Stimulated activated CD8-positive, alpha-beta memory T cell treated with anti-CD3 and anti-CD28 coated beads, Interleukin-4, amount 100 ng/mL, for 48 hours (primary cell): Measurements from ENCODE around the gene SAT2.
A peak's percentile ranks its signal among the peaks of the same experiment; 100 is the strongest.
"Not testable (repeated sequence)": the region's sequence is repeated elsewhere in the genome, so short reads cannot be mapped to it uniquely, and the experiment has no call there.

ENCODE experiments used
- DNase-seq: peaks from one replicate; pipeline ENCODE4 v3.0.0-alpha.2; 2020

SAT2 gene

DNA sequence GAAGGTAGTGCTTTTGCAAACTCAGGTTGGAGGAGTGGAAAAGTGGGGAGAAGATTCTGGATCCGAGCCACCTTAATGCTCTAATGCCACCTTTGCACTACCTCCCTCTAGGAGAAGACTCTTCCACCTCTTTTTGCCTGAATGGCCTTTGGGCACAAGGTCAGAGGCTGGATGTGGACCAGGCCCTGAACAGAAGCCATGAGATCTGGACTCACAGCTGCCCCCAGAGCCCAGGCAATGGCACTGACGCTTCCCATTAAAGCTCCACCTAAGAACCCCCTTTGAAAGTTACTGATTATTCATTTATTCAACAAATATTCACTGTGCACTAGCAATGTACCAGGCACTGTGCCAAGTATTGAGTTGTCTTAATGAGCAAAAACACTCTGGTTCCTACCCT lies 5.5 kb upstream of the SAT2 start:
- DNase-seq = no peak

DNA sequence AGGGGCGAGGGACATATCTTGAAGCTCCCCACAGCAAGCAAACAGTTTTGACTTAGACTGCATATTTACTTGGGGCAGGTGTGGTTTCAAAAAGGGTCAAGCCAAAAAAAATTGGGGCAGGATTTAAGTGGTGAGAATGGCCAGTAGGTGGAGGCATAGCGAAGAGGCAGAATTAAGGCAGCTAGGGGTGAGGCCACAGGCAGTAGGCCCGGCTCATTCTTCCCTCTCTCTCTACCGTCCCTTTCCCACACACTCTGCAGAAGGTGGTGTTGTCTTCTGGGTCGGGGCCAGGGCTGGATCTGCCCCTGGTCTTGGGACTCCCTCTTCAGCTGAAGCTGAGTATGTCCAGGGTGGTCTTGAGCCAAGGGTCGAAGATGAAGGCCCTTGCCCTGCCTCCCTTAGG lies 4.9 kb upstream of the SAT2 start:
- no peak for DNase-seq

DNA sequence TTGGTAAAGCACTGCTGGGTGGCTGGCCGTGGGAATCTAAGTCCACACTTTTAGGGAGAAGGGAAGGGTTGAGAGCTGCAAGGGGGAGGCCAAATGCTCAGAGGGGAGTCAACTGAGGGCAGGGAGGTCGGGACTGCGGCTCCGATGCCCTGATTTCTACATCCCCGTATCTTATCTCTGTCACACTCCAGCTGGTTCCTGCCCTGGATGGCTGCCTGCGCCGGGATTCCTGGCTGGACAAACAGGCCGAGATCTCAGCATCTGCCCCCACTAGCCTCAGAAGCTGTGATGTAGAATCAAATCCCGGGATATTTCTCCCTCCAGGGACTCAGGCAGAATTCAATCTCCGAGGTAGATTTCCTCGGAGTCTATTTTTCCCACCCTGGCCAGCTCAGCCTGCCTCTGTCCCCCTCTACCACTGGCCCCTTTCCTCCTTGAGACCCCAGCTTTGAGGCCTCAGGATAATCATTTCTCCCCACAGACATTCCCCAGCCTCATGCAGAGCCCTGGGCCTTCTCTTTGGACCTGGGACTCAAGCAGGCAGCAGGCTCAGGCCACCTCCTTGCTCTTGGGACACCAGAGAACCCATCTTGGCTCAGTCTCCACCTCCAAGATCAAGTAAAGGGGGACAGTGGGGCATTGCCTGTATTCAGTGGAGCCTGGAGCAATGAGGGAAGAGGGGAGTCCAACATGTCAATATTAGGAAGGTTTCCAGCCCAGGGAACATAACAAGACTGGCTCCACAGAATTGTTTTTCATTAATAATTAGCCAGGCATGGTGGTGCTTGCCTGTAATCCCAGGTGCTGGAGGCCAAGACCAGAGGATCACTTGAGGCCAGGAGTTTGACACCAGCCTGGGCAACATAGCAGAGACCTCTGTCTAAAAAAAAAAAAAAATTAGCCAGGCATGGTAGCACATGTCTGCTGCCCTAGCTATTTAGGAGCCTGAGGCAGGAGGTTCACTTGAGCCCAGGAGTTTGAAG lies 4.1 kb upstream of the SAT2 start:
- no peak for DNase-seq

DNA sequence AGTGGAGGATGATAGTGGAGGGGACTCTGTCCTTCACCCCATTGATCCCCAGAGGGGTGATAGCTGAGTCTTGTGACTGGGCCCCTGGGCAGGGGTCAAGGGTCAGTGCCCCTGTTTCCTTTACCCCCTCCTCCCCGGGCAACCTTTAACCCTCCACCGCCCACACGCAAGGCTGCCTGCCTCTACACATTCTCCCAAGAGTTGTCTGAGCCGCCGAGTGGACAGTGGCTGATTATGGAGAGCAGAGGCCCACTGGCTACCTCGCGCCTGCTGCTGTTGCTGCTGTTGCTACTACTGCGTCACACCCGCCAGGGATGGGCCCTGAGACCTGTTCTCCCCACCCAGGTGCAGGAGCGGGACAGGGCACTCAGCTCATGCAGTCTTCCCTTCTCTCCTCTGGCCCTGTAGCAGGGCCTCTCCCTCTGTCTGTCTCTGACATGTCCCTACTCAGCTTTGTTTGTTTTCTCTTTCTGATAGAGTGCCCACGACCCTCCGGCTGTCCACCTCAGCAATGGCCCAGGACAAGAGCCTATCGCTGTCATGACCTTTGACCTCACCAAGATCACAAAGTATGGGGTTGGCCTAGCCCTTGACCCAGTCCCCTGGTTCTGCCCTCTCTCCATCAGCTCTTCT lies 2.4 kb upstream of the SAT2 start, which contains the start of gene SHBG:
TSS of gene SHBG (plus strand) at position 197 of the 633 bp plus-strand sequence. CDS start at position 235, 38 bp downstream.
- no peak for DNase-seq

DNA sequence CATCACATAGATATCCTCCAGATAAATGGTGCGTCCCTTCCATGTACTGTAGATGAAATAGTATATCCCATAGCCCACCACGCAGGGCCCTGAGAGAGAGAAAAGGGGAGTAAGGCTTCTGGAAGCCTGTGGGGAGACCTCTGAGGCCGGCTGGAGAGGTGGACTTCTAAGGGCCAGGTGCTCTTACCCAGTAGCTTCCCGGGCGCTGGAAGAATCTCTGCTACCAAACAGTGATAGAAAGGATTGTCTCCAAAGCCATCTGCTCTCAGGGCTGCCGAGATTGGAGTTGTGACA lies 718 bp downstream of the SAT2 start:
- DNase-seq = no peak

DNA sequence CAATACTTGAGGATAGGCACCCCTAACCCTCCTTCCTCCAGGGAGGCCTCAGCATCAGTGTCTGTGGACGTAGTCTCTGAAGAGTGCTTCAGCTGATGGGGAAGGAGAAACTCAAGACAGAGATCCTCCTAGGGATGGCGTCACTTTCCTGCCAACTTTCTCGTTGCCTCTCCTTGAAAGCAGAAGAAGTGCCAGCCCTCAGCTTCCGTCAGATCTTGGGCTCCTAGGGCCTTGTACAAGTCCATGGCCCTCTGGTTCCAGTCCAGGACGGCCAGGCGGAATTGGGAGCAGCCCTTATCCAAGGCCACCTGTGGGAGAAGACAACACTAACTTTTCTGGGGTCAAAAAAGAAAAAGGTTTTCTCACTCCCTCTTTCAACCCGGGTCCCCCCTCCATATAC lies 1.3 kb downstream of the SAT2 start:
- DNase-seq = no peak

DNA sequence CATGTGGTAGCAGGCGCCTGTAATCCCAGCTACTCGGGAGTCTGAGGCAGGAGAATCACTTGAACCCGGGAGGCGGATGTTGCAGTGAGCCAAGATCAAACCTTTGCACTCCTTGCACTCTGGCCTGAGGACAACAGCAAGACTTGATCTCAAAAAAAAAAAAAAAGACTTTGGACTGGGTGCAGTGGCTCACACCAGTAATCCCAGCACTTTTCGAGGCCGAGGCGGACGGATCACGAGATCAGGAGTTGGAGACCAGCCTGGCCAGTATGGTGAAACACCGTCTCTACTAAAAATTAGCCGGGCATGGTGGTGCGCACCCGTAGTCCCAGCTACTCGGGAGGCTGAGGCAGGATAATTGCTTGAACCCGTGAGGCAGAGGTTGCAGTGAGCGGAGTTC lies 1.9 kb downstream of the SAT2 start:
- DNase-seq = not testable (repeated sequence)

DNA sequence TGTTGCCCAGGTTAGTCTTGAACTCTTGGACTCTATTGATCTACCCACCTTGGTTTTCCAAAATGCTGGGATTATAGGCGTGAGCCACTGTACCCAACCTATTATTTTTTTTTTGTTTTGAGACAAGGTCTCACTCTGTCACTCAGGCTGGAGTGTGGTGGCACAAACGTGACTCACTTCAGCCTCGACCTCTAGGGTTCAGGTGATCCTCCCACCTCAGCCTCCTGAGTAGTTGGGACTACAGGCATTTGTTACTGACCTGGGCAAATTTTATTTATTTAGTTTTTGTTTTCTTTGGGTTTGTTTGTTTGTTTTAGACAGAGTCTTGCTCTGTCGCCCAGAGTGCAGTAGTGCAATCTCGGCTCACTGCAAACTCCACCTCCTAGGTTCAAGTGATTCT lies 4.0 kb downstream of the SAT2 start:
- DNase-seq = no peak

DNA sequence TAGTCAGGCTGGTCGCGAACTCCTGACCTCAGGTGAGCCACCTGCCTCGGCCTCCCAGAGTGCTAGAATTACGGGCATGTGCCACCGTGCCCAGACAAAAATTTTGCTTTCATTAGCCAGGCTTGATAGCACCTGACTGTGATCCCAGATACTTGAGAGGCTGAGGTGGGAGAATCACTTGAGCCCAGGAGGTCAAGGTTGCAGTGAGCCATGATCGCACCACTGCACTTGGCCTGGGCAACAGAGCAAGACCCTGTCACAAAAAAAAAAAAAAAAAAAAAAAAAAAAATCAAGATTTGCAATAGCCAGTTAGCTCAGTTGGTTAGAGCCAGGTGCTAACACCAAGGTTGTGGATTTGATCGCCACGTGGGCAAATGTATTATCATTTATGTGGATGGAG lies 6.8 kb downstream of the SAT2 start:
- no peak for DNase-seq

DNA sequence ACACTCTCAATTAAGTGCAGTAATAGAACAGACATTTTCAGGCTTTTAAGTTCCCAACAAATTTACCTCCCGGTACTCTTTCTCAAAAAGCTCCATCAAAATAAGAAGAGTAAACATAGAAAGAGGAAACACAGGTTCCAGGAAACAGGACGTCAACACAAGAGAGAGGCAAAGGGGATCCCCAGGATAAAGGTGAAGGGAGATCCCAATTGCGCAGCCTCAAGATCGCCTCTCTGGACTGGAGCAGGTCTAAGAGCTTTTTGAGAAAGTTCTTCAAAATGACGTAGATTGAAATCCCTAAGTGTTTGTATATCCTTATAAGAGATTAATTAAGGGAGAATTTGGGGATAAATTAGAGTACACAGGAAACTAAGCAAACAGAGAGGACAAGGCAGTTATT lies 9.0 kb downstream of the SAT2 start:
- DNase-seq = no peak

DNA sequence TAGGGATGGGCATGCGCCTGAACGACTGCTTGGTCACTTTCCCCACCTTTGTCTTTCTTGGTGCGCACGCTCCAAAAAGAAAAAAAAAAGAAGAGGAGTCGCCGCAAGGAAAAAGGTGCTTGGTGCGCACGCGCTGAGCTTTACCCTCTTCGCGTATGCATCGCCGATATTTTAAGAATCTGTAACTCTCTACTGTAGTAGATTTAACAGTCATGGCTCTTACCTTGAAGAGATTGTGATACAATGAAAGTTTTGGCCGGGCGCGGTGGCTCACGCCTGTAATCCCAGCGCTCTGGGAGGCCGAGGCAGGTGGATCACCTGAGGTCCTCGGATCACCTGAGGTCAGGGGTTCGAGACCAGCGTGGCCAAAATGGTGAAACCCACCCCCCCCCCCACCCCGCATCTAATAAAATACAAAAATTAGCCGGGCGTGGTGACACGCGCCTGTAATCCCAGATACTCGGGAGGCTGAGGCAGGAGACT lies 12.3 kb downstream of the SAT2 start:
- no peak for DNase-seq

DNA sequence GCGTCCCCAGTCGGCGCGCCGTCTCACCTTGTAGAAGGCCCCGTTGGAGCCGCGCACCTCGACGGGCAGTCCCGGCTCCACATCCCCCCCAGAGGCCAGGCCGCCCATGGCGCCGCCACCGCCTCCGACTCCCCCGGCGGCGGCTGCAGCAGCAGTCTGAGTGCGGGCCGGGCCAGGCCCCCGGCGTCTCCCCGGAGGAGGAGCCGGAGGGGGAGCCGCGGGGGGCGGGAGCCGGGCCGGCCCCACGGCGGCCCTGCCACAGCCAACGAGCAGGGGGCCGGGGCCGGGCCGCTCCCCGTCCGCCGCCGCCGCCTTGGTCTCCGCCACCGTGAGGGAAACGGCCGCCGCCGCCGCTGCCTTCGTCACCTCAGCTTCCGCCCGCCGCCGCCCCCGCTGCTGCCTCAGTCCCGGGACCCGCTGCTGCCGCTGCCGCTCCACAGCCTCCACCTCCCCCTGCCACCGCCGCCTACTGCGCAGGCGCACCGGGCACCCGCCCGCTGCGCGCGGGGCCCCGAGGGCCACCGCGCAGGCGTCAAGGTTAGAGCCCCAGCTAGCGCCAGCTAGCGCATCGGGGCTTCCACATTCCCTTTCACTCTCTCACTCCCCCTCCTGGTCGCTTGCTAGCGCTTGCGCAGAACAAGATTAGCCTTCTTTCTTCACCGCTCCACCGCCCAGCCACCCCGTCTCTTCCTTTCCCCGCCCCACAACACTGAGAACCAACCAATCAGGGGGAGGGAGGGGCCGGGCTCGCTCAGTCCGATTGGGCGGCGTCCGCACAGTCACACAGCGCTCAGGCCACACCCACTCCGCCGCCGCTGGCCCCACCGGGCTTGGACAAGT lies 13.0 kb downstream of the SAT2 start, which contains the start of gene FXR2:
TSS of gene FXR2 (minus strand) at position 473 of the 840 bp plus-strand sequence. CDS start at position 108, 365 bp downstream.
- peak; percentile 99 for DNase-seq

DNA sequence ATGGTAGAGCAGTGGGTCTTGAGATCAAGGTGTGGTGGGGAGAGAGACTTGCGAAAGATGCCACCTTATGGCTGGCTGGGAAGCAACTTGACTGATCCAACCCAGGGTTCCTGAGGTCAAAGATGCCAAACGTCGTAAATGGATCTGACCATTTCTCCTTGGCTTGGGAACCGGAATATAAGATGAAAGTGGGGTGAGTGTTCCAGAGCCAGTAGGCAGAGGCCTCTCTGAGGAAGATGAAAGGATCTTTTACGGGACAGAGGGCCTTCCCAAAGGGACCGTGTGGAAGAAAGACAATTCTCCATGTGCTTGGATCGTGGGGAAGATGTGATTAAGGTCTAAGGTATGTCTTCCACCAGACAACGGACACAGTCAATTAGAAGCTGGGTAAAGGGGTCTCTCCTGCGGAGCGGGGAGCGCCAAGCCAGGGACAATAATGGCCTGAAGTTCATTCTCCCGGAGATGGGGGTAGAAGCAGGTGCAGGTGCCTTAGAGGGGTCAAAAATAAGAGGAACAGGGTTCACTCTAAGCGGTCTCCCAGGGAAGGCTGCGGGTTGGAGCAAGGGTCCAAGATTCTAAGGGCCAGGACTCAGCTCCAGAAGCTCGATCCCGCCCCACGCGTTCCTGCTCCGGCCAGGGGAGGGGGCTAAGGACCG lies 13.7 kb downstream of the SAT2 start:
- DNase-seq = no peak

DNA sequence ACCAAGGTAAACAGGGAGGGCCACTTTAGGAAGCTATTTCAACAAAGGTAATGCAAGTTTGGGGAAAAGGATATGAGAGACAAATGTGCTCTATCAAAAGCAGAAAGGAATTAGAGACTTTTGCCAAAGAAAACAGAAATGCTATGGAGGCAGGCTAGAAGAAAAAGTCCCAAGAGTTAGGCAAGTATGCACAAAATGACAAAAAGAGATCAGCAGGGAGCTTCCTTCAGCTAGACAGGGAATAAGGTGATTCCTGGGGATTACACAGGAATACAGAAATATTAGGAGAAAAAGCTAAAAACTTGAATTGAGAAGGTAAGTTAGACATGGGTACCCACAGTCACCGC lies 15.4 kb downstream of the SAT2 start:
- DNase-seq = no peak

DNA sequence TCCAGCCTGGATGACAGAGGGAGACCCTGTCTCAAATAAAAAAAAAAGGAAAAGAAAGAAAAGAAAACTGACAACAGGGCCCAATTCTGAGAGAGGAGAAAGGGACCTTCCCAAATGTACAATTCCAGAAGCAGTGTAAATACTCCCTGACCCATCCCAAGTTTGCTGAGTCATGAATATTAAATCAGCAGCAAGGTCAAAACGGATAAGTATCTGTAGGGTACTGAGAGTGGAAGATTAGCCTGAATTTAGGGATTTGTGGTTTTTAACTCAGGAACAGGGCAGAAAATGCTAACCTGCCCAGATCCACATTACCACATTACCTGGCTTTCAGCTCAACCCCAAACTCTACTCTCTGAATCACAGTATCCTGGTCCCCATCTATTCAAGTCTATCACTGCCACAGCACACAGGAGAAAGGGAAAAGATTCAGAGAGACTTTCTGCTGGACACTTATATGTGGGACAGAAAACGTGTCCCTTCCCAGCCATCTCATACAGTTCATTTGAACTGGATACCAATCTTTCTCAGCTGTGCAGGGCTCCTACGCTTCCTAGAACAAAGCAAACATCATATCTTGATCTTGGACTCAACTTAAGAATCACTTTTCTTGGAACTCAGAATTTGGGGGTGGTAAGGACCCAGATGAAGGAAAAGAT lies 15.9 kb downstream of the SAT2 start:
- no peak for DNase-seq

DNA sequence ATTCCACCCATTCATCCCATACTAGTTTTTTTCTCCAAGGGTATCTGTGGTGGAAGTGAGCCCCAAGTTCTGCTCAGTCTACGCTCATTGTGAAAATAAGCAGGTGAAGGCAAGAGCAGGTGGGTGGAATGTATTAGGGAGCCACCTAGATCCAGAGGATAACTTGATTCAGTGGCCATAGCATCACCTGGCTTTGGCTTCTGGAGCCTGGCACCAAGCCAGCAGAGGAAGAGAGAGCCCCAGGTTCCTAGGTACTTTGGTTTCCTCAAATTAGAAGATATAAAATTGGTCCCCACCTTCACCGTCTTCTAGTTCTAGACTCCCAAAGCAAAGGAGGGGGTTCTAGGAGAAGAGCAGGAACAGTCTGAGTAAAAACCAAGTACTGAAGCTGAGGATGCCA lies 17.0 kb downstream of the SAT2 start:
- DNase-seq = no peak

DNA sequence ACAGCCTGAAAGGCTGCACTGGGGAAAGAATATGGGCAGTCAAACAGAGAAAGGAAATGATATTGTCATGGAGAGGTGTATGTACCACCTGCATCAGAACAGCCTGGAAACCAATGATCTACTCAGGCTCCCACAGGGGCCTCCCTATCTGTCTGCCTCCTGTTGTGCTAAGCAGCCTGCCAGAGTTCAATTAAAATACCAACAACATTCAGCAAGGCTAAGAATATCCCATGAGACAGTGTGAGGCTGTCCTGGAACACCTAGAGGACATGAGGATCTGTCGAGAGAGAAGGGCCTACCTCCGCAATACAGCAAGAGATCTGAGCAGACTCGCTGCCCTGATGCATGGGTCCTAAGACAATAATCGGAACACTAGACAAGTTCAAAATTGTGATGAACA lies 21.3 kb downstream of the SAT2 start:
- DNase-seq = no peak

DNA sequence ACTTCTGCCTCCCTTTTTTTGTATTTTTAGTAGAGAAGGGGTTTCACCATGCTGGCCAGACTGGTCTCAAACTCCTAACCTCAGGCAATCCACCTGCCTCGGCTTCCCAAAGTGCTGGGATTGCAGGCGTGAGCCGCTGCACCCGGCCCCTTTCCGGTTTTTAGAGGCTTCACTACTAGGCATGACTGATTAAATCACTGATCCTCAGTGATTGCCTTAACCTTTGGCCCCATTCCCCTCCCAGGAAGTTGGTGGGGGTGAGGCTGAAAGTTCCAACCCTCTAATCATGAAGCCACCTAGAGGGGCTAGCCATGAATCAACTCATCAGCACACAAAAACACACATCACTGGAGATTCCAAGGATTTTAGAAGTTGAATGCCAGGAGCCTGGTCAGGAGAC lies 30.1 kb downstream of the SAT2 start:
- not testable (repeated sequence) for DNase-seq

DNA sequence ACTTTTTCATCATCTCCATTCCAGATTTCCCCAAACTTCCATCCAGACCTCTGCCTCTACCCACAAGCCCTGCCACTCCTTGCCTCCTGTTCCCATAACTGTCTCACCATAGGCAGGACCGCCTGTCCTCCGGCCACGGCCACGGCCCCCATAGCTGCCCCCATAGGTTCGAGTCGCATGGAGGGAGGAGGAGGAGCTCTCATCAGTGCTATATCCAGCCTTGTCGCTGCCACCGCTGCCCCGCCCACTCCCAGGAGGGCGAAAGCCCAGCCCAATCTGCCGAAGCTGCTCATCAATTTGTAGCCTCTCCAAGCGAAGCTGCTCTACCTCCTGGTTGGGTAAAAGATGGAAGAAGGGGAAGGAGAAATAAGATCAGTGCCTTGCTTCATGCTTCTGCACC lies 34.3 kb downstream of the SAT2 start:
- no peak for DNase-seq

DNA sequence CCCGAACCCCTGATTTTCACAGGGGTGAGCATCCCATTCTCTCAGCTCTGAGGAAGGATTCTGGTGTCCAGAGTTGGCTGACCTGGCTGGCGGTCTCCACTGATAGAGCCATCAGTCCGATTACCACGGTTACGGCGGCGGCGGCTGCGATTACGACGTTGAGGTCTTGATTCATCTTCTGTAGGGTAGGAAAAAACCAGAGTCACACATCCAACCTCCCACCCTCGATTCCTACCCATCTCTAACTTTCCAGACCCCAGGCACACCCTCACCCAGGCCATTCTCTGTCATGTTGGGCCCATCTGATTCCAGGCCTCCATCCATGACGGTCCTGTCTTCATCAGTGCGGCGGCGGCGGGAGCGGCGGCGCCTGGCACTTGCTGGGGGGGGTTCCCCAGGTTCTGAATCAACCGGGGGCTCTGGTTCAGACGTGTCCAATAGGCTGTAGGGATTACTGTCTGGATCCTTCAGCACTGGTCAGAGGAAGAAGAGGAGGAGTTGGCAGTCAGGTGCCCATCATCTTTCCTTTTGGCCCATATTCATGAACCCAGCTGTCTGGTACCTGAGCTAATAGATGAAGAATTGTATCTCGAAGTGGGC lies 35.1 kb downstream of the SAT2 start:
- DNase-seq = no peak

DNA sequence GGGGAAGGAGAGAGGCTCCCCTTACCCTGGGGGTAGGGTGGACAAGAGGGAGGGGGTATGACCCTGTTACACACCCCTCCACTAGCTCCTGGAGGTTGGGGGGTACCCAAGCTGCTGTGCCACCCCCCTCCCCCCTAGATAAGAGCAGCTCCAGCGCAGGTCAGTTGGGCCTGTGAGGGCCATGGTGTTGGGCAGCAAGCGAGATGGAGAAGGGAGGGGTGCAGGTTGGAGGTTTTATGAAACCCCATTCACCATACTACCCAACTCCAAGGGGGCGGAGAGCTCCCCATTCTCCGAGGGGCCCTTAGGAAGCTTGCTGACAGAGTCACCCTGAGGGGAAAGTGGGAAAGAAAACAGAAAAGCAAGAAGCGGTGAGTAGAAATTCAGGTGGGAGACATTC lies 36.0 kb downstream of the SAT2 start:
- no peak for DNase-seq

DNA sequence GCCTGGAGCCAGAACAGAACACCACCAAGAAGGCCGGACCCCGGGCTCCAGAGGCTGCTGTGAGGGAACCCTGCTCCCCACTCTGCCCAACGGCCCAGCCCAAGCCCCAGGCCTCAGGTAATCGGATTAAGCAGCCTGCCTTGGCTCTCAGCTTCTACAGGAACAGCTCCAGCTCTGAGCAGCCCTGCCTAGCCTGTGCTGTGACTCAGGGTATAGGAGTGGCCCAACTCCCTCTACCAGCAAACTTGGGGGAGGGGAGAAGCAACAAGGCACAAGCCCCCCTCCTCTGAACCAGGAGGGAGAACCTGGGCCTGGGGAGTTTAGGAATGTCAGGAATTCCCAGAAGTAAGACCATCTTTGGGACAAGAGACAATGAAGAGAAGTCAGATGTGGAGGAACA lies 36.9 kb downstream of the SAT2 start:
- DNase-seq = no peak
